Activated CD4-positive, CD25-positive, alpha-beta regulatory T cell treated with anti-CD3 and anti-CD28 coated beads, Interleukin-2, amount 50 U/mL, for 72 hours (primary cell): ENCODE results near the gene SMYD3.
"Not testable (repeated sequence)": the region's sequence is repeated elsewhere in the genome, so short reads cannot be mapped to it uniquely, and the experiment has no call there.

Source experiments
- DNase-seq: peaks from one replicate; pipeline ENCODE4 v3.0.0; 2021

SMYD3 gene

DNA sequence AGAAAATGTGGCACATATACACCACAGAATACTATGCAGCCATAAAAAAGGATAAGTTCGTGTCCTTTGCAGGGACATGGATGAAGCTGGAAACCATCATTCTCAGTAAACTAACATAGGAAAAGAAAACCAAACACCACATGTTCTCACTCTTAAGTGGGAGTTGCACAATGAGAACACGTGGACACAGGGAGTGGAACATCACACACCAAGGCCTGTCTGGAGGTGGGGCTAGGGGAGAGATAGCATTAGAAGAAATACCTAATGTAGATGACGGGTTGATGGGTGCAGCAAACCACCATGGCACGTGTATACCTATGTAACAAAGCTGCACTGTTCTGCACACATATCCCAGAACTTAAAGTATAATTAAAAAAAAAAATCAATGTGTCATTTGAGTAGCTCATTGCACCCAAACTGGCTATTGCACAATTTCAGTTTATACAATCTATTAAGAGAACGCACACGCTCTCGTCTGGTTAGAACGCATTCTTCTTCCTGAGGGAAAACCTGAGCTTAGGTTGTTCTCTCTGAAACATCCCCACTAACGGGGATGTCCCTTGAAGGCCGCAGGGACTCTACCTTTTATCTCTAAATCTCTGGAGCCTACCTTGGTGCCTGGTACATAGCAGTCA lies 535.9 kb downstream of the SMYD3 start:
- not testable (repeated sequence) for DNase-seq

DNA sequence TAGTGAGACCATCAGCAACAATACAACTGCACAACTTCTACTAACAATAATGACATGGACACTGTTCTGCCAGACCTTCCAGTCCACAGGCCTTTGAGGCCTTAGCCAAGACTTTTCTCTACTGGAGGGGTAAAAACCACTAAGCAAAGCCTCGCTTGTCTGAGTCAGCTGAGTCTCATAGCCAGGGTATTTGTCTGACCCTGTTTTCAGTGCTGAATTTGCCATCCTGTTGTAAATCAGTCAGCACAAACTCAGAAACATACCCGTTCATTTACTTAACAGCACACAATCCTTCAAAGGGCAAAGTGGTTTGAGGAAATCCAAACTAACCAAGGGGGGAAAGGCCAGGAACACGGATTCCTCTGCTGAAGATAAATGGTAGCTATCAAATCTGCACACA lies 537.8 kb downstream of the SMYD3 start:
- DNase-seq: no peak

DNA sequence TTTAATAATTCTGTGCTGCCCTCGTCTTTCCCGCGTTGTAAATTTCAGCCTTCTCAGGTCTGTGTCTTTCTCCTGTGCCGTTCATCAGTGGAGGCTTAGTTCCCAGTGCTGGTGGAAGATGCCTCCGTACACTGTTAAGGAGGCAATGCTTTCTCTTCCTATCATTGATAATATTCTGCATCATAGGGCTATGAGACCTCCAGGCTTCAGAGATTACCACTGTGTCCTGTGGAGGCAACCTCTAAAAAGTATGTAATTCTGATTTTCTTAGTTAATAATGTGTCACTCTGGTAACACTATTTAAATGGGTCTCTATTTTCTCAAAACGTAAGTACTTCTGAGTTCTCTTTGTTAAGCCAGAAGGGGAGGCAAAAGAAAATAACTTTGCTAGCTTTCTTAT lies 538.3 kb downstream of the SMYD3 start:
- DNase-seq: no peak

DNA sequence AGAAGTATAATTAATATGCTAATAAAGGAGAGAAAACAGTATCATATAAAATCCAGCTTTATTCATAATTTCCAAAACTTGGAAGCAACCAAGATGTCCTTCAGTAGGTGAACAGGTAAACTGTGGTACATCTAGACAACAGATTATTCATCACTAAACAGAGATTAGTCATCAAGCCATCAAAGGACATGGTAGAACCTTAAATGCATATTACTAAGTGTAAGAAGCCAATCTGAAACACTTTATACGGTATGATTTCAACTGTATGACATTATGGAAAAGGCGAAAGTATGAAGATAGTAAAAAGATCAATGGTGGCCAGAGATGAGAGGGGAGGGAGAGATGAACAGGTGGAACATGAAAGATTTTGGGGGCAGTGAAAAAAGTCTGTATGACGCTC lies 541.7 kb downstream of the SMYD3 start:
- no peak for DNase-seq

DNA sequence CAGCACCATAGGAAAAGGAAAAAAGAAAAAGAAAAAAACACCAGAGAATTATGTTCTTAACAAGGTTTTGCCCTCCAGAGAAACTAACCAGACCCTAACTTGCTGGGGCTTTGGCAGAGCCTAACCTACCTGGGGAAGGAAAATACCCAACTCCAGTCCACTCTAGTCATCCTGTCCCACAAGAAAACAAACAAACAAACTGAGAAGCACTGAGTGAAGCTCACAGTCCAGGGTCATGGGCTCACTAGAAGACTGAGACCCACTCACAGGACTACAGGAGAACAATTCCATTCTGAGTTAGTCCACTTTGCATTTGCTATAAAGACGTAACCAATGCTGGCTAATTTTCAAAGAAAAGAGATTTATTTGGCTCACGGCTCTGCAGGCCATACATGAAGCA lies 543.4 kb downstream of the SMYD3 start:
- no peak for DNase-seq

DNA sequence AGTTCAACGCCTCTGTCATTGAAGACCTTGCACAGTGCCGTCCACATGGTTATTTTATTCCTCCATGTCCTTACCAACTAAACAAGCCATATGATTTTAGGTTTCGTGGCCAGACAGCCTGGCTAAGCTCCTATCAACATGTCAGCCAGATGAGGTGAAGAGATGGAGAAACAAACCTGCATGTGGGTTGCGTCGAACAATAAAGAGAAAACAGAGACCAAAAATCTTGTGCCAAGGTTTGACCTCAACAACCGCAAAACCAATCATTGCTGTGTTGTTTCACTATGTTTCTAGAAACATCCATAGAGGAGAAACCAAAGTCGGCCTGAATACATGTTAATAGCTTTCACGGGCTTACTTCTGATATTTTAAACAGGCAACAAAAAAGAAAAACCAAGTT lies 544.6 kb downstream of the SMYD3 start:
- DNase-seq: no peak

DNA sequence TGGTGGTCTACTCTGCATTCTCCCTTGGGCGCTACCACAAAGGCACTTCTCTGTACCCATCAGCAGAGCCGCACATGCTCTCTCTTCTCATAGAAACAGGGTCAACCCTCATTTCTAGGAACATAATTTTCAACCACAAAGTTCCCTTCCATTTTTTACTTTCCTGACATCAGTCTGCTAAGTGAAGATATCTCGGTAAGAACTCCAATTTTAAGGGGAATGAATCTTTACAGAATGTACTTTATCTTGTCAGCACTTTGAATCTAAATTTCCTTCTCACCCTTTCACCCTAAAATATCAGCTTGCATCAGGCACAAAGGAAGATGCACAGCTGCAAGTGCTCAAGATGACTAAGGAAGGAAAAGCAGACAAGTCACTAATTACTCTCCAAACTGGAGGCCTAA lies 545.9 kb downstream of the SMYD3 start:
- no peak for DNase-seq

DNA sequence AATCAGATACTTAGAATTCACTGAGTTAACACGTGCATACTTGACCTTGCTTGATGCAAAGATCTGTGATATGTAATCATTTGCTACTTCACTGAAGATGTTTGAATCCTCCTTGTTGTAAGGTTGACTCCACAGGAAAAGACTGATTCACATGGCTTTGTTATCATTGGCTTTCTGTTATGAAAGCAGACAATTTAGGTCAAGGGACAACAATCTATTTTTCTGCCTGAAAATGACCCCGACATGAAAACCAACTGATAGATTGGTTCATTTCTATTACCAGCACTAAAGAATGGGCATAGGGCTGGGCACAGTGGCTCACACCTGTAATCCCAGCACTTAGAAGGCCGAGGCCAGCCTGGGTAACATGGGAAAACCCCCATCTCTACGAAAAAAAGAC lies 546.9 kb downstream of the SMYD3 start:
- DNase-seq: no peak

DNA sequence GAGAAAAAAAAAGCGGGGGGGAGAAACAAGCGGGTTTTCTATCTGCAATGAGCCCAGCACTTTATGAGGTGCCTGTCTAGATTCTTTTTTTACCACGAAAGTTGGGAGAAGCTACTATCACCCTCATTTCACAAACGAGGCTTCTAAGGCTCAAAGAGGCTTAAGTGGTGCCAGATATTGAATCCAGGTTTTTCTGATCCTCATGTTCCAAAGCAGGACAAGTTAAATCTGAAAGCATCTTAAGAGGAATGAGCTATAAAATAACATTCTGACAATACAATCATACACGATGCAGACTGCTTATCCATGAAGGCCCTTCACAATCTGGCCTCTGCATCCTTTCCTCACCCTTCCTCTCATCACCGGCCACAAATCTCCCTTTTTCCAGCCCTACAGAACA lies 549.1 kb downstream of the SMYD3 start:
- DNase-seq: no peak

DNA sequence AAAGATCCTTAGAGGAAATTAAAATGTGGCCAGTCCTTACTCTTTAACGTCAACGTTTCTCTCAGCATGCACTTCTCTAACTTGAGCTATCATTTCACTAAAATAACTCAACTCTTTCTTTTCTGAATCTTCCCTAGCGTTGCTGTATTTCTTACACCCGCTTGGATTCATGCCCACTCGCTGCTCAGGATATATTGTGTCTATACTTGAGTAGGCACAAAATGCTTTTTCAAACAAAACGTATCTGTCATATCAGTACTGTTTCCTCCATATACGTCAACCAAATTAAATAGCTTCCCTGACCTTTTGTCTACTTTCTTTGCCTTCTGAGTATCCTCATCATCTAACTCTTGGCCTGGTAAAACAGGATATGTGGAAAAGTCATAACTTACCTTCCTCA lies 549.7 kb downstream of the SMYD3 start:
- DNase-seq: no peak

DNA sequence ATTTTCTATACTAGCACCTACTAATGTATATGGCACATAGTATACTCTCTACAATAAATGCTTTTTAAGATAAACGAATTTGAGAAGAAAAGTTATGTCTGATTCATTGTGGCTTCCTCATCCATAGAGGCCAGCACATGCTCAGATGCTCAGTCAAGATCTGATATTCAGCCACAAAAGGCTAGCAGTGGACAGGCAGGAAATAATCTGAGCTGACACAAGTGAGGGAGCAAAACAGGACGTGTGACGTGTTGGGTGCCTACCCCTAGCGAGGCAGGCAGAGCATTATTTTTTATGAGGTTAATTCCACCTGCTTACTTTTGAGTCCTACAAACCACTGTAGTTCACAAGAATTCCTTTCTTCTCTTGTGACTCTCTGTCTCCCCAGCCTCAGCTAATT lies 550.9 kb downstream of the SMYD3 start:
- DNase-seq: peak; percentile 46

DNA sequence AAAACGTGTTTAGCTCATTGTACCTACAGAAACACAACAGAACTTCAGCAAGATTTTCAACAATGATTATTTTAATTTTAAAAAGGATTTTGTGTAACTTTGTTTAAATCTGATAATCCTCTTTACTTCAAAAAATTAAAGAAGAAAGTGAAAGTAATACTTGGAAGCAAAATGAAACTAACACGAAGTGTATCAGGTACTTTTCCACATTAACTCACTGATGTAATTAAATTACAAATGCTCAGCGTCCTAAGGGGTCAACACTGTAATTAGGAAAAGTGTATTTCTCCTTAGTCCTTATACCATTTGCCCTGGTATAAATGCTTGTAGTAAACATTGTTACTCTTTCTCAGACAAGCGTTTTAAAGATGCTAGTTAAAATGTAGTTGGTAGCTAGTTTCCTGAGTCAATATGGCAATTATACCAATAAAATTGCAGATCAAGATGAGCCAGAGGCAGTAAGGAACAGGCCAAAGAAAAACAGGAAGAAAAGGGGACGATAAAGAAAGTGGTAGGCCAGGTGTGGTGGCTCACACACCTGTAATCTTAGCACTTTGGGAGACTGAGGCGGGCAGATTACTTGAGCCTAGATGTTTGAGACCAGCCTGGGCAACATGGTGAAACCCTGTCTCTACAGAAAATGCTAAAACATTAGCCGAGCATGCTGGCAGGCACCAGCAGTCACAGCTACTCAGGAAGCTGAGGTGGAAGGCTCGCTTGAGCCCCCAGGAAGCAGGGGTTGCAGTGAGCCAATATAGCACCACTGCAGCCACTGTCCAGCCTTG lies 553.0 kb downstream of the SMYD3 start:
- DNase-seq: no peak

DNA sequence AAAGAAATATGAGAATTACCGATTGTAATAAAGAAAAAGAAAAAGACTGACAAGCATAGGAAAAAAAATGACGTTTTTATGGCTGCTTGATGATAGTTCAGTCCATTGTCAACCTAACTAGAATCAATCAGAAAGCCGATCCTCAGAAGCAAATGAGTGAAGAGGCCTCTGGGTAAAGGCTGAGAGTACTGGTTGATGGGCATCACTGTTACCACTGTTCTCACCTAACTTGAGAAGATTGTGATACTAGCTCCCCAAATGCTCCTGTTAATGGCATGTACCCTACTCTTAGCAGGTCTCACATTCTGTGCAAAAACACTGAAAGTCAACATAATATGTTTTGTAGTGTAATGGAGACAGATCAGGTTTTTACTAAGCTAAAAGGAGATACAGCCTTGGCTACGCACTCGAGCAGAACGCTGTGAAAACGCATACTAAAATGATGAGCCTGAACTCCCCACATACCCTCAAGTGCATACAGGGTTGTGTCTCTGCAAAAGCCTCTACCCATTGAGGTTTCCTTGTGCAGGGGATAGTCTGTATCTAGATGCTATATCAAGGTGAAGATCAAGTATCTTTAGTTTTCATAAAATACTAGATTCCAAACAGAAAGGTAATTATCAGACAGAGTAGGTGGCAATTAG lies 554.6 kb downstream of the SMYD3 start:
- no peak for DNase-seq

DNA sequence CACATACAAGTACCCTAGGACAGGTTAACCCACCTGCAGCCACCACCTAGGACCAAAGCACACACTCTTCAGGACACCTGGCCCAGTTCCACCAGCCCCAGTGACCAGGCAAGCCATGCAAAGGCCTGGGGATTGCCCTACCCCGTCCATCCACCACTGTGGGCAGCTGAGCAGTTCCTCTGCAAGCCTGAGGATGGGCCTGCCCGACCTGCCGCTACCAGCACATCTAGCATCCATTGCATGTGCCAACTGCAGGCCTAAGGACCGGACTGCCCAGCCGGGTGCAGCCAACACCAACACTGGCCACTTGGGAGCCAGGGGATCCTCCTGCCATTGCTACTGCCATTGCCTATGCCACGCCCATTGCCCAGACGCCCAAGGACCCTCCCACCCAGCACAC lies 558.3 kb downstream of the SMYD3 start:
- no peak for DNase-seq

DNA sequence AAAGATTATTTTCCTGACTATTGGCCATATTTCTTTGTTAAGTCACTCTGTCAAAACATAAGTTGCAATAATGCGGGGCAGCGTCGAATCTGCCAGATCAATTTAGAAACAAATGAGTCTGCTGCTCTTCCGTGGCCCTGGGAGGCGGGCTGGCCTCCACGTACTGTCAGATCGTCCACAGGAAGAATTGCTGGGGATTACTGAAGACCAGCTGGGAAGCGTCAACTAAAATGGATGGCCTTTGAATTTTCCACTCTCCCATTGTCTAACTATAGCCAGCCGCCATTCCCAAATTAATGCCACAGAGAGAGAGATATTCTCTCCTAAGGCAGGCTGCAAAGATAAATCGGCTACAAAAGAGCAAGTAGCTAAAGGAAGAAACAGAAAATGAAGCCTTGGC lies 560.2 kb downstream of the SMYD3 start:
- DNase-seq: no peak

DNA sequence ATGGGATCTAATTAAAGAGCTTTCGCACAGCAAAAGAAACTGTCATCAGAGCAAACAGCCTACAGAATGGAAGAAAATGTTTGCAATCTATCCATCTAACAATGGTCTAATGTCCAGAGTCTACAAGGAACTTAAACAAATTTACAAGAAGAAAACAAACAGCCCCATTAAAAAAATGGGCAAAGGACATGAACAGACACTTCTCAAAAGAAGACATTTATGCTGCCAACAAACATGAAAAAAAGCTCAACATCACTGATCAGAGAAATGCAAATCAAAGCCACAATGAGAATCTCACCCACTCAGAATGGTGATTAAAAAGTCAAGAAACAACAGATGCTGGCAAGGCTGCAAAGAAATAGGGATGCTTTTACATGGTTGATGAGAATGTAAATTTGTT lies 561.9 kb downstream of the SMYD3 start:
- DNase-seq: not testable (repeated sequence)

DNA sequence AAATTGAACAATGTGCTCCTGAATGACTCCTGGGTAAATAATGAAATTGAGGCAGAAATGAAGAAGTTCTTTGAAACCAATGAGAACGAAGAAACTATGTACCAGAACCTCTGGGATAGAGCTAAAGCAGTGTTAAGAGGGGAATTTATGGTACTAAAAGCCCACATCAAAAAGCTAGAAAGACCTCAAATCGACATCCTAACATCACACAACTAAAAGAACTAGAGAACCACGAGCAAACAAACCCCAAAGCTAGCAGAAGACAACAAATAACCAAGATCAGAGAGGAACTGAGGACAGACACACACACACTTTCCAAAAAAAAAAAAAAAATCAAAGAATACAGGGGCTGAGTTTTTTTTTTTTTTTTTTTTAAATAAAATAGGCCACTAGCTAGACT lies 564.2 kb downstream of the SMYD3 start:
- no peak for DNase-seq

DNA sequence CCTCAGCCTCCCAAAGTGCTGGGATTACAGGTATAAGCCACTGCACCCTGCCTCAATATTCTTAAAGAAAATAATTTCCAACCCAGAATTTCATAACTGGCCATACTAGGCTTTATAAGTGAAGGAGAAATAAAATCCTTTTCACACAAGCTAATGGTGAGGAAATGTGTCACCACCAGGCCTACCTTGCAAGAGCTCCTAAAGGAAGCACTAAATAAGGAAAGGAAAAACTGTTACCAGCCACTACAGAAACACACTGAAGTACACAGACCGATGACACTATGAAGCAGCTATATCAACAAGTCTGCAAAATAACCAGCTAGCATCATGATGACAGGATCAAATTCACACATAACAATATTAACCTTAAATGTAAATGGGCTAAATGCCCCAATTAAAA lies 565.3 kb downstream of the SMYD3 start:
- not testable (repeated sequence) for DNase-seq

DNA sequence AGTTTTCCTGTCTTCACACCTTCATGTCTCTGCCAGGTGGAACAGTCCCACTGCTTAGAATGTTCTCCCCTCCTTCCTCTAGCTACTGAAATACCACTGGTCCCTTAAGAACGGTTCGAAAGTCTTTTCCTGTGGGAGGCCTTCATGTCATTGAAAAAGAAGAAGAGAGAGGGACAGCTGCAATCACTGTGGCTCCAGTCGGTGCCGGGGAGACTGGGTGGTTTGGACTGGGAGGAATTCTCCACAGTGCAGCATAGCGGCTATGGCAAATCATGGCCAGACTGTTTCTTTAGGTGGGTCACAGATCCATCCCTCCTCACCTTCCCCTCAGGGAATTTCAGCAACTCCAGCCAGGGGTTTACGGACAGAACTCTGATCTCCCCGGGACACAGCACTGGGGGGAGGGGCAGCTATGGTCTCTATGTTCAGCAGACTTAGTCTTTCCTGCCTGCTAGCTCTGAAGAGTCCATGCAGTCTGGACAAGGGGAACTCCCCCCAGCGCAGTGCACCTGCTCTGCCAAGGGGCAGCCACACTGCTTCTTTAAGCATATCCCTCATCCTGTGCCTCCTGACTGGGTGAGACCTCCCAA lies 567.2 kb downstream of the SMYD3 start:
- no peak for DNase-seq

DNA sequence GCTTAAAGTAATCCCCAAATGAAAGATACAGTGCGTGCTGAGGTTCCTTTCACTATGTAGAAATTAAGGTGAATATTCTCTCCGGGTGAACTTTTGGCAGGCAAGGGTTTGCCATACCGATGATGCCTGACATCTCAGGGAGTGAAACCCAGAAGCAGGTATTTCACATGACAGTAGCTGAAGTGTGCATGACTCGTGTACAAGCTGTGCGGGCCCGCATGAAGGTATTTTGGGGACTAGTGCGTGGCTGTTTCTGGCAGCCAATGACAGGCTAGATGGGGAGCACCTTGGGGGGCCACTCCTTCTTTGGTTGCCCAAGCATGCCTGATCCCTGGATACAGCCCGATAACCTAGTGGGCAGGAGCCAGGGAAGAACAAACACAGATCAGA lies 569.0 kb downstream of the SMYD3 start:
- no peak for DNase-seq

DNA sequence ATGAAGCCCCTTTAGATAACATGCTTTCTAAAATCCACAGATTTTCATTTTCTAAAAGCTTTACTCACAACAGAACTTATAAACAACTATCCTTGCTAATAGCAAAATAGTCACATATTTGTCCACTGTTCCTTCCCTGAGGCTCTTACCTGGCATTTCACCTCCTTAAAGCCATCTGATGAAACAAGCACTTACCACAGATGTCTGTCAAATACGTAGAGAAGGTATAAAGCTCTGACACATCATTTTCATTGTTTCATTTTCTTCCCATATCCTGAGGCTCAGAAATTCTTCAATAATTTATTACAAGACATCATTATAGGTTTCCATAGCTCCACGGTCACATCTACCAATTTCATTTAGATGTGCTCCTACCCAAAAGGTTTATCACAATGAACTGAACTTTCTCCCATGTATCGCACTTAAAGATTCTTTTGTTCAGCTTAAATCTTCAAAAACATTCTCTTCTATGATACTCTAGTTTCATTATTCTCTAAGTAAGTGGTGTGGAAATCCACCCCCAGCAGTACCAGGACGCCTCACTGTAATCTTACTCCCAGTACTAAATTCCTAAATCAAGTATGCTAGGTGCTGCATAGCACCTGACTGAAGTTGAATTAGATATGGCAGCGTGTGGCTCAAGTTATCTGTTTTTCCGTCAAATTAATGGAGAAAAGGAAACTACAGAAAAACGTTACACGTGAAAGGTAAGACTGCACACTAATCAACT lies 569.6 kb downstream of the SMYD3 start:
- DNase-seq: no peak

DNA sequence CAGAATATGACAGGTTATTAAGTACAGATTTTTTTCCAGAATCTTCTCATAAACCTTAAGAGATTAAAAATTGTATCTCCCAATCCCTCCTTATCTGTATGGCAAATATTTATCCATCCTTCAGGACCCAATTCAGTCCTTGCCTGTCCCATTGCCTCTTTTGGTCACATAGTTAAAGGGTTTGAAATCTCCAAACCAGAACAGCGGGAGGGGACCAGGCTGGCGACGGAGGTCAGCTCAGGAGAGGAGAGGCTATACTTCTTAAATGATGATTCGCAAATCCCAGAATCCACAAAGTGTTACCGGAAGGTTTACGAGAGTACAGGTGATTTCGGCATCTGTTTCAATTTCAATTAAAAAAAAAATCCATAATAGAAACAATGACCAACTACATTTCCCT lies 572.7 kb downstream of the SMYD3 start:
- no peak for DNase-seq

DNA sequence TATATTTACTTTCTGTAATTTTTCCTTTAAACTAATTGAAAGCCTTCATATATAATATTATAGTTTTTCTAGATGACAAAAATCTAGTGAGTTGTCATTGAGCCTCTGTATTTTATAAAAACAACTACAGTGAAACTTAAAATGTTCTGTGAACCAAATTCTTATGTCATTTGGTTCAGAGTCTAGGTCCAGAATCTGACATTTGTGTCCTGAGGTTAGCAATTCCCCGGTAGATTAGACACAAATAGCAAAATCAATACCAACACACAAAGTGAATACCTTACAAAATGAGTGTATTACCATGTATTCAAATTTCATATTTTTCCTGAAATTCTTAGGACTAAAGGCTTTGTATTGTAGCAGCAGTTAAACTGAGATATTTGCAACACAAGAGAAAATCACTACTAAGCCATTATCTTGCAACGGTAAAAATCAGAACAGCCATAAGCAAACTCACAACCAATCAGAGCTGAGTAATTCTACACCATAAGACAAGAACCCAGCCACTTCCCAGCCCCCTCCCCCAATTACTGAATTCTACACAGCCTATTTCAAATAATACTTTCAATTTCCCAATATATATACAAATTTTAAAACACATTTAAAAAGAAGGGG lies 573.5 kb downstream of the SMYD3 start:
- no peak for DNase-seq
